Fibroblast of pulmonary artery (primary cell): ENCODE data around the gene NPAS3.

Experiments
- DNase-seq: peaks from one replicate; pipeline ENCODE4 v3.0.0-alpha.2; 2010; ENCODE audit warnings: low read depth
- H3K4me3 ChIP-seq: replicated peaks from 2 replicates; pipeline ENCODE4 v1.5.1; 2011; ENCODE audit warnings: low read depth, mild to moderate bottlenecking, control low read depth, low read length, moderate library complexity
- CTCF ChIP-seq: IDR thresholded peaks from 2 replicates; pipeline ENCODE4 v1.5.1; 2011; ENCODE audit warnings: mild to moderate bottlenecking, control low read depth, low read length, inconsistent platforms; ENCODE audit errors: missing control alignments

The NPAS3 gene

GRCh38 chr14:33567731-33568130 is 629.1 kb downstream of the NPAS3 start:
- no peak overlapping the region for H3K4me3 ChIP-seq
- DNase-seq, result peak; percentile 86
- no peak for TF ChIP-seq CTCF

GRCh38 chr14:33568935-33569579 is 630.4 kb downstream of the NPAS3 start:
- no peak for TF ChIP-seq CTCF
- H3K4me3 ChIP-seq, result no peak overlapping the region
- peak; percentile 51 for DNase-seq

GRCh38 chr14:33569821-33570687 is 631.4 kb downstream of the NPAS3 start:
- no peak overlapping the region for H3K4me3 ChIP-seq
- no peak for TF ChIP-seq CTCF
- peak; percentile 38 for DNase-seq

GRCh38 chr14:33570694-33571310 is 632.1 kb downstream of the NPAS3 start:
- H3K4me3 ChIP-seq, result no peak overlapping the region
- TF ChIP-seq CTCF, result no peak
- DNase-seq, result no peak

- DNase-seq, result no peak
- TF ChIP-seq CTCF, result no peak
Observed at GRCh38 chr14:33573301-33573880, 634.7 kb downstream of the NPAS3 start.

GRCh38 chr14:33576014-33576413 is 637.3 kb downstream of the NPAS3 start:
- no peak for TF ChIP-seq CTCF
- H3K4me3 ChIP-seq, result no peak overlapping the region
- DNase-seq, result no peak

More at GRCh38 chr14:33573301-33573880, 634.7 kb downstream of the NPAS3 start:
- H3K4me3 ChIP-seq, result no peak overlapping the region
